Colon (tissue), 2 donors: ENCODE measurements around the gene PDGFA.

ENCODE experiments used
- FAIRE-seq: peaks from 2 replicates; lab custom pipeline; 2012; peaks lifted over from hg19 to GRCh38; lab: Jason Lieb, UNC
- donor health status: control.
- donor health status: control.

The PDGFA gene

DNA sequence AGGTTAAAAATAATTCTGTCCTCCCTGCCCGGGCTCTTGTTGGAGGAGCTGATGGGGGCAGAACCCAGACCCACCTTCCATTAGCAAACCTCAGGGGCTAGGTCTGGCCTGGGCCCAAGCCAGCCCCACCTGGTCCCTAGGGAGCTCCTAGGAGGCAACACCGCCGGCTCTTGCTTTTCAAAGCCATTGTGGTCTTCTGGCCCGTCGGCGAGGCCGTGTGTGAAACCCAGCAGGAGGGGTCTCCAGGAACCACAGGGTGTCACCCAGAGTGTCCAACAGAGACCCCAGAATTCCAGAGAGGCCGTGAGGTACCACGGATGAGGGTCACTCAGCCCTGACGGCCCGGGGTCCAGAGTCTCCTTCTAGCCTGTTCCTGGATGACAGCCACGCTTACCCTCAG lies 16.6 kb upstream of the PDGFA start:
- no peak for FAIRE-seq

GRCh38 chr7:534959-535358 lies 15.3 kb upstream of the PDGFA start:
- FAIRE-seq = no peak

DNA sequence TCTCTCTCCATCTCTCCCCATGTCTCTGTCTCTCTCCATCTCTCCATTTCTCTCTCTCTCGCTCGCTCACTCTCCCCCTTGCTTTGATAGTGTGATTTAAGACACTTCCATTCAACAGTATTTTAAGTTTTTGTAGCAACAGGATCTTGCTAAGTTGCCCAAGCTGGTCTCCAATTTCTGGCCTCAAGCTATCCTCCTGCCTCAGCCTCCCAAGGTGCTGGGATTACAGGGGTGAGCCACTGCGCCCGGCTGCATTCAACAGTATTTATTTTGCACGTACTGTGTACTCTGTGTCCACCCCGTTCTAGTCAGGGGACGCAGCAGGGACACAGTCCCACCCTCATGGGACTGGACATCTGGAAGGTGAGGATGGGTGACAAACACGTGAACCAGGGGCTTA lies 14.4 kb upstream of the PDGFA start:
- FAIRE-seq = no peak

DNA sequence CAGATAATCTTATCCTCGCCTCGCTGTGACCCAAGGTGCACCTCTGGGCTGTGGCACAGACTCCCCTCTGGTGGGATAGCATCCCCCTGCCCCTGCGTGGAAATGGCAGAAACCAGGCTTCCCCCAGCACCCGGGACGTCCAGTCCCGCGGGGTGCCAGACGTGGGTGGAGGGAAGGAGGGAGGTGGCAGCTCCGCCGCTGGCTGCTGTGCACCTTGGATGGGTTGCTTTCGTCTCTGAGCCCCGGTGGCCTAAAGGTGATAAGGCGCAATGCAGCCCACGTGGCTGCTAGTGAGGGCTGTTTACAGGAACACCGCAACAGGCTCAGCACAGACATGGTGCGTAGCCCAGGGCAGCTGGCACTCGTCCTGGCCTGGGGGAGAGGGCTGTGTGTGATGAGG lies 13.6 kb upstream of the PDGFA start:
- no peak for FAIRE-seq

- FAIRE-seq = no peak
These were observed 12.9 kb upstream of the PDGFA start for GRCh38 chr7:532379-533143.

DNA sequence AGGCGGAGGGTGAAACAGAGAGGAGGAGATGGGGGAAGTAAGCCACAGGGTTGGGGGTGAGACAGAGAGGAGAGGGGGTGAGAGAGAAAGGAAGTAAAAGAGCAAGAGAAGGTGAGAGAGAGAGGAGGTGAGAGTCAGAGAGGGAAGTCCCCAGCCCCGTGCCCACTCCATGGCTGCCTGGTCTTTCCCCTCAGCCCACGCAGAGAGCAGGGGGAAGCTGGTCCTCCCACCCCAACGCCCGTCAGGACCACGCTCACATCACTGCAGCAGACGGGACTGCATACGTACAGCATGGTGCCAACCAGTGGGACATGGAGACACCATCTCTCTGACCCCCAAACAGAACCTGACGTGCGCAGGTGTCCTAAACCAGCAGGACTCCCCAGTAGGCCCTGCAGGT lies 12.1 kb upstream of the PDGFA start:
- no peak for FAIRE-seq

DNA sequence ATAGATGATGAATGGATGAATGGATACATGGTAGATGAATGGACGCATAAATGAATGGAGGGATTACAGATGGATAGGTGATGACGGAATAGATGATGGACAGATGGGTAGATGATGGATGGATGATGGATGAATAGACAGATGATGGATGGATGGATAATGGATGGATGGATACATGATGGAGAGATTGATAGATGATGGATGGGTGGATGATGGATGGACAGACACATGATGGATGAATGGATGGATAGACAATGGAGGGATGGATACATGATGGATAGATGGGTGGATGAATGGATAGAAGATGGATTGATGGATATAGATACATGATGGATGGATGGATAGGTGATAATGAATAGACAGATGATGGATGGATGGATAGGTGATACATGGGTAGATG lies 8.8 kb upstream of the PDGFA start:
- FAIRE-seq = no peak

DNA sequence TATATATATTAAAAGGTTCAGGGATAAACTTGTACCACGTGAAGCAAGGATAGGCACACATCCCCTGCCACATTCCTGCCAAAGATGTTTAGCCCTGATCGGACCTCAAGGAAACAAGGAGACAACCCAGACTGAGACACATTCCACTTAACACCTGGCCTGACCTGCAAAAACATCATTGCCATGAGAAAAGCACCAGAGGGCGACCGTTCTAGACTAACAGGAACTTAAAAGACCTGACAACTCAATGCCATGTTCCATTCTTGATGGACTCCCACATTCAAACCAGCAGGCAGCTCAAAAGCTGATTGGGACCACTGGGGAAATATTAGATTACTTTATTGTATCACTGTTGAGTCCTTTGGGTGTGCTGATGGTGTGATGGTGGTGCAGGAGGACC lies 8.1 kb upstream of the PDGFA start:
- no peak for FAIRE-seq

DNA sequence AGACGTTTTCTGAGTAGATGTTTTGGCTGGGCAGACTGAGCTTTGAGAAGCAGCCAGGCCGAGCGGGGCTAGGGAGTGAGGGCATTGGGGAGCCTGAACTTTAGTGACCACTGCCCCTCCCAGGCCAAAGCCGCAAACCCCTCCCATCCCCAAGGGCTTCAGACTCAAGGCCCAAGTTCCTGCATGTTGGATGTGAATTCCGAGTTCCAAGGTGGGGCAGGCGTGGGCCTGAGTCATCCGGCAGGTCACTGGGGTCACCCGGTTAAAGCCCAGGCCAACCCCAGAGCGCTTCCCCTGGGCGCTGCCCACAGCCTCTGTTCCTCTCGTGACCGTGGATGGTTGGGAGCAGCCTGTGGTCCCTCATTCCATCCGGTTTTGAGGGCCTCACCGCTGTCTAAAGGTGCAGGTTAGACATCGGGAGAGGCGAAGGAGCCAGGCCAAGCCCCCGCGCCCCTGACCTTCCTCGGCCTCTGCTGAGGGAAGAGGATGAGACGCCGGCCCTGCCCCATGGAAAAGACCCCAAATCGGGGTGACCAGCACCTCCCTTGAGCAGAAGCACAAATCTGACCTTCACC lies 6.9 kb upstream of the PDGFA start:
- FAIRE-seq = no peak

DNA sequence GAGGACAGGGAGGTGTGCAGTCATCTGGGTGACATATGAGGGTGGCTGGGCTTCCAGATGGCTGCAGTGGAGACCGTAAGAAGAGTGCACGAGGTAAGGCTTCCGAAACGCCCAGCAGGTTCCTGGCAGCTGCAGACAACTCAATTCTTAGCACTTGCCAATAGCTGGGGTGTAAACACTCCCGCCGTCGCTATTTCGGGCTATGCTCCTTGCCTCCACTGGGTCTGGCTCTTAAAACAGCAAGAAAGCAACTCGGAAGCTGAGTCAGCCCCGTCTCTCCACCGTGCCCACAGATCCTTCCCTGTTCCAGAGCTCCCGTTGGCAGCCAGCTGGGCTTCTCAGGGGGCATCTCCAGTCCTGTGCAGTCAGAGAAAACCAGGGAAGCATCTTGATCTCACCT lies 6.1 kb upstream of the PDGFA start:
- FAIRE-seq = no peak

DNA sequence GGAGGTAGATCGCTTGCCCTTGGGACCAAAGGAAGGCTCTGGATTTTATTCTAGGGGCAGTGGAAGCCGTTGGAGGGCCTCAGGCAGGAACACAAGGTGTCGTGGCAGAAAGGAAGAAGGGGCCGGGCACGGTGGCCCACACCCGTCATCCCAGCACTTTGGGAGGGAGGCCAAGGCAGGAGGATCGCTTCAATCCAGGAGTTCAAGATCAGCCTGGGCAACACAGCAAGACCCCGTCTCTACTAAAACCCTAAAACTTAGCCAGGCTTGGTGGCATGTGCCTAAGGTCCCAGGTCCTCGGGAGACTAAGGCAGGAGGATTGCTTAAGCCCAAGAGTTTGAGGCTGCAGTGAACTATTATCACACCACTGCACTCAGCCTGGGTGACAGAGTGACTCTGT lies 5.2 kb upstream of the PDGFA start:
- no peak for FAIRE-seq

DNA sequence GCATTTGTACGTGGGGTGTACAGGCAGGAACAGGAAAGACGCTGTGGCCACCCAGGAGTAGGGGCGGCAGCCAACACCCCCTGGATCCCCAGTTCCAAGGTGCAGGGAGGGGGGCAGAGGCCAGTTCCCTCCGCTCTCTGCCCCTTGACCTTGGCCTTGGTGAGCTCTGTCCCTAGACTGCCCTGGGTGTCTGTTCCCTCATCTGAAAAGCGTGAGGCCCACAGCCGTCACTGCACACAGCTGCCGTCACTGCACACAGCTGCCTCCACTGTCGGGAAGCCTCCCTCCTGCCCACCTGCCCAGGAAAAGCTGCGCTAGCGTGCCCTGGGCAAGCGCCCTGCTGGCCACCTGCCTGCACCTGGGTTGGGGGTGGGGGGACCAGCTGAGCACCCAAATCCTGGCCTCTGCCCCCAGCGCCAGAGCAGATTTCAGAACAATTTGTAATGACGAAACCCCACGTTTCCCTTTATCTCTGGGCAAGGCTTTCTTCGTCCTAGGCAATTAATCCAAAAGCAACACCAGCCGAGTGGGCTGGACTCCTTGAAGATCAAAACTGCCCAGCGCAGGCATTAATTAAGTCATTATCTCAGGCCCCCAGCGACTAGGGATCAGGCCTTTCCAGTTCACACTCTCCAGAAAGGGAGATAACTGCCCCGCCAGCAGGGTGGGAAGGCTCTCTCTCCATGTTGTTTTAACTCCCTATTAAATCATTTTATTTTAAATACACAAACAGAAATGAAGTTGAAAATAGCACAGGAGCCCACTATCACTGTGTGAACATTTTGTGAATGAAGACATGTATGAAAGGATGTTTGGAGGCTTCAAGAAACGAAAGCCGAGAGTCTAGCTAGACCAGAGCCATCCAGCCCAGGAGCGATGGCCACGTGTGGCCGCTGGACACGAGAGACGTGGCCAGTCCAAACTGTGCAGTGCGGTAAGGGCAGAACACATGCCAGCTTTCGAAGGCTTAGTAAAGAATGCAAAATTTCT lies 4.0 kb upstream of the PDGFA start:
- FAIRE-seq = no peak

GRCh38 chr7:522951-523314 lies 3.3 kb upstream of the PDGFA start:
- FAIRE-seq = no peak

DNA sequence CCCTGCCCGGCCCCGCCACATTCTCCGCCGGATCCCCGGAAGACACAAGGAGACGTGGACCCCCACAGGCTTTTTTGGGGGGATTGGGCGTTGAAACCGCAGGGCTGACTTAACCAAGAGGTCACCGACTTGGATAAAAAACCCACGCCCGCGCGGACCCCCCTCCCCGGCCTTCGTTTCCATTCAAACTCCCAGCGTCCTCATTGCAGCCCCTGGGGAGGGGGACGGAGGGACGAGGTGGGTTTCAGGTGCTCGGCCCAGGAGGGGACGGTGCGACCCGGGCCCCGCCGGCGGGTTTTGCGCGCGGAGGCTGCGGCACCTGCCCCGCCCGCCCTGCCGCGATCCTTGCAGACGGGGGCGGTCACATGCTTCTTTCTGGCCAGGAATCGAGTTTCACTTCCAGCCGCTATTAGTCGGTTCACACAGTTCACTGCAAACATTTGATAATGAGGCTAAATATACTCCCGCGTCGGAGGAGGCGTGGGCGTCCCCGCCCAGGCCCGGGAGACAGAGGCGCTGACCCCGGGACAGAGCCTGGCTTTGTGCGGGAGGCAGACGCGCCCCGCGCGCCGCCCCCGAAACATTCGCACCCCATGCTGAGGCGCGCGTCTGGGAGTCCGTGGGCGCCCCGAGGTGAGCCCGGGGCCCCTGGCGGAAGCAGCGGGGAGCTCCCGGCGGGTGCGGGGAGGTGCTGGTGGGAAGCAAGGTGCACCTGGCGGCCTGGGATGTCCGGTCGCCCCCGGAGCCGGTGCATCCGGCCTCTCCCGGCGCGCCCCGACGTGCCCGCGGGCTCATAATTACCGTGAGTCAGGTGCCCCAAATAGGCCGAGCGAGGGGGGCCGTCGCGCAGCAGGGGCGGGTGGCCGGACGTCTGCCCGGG lies 2.7 kb upstream of the PDGFA start:
- no peak for FAIRE-seq

DNA sequence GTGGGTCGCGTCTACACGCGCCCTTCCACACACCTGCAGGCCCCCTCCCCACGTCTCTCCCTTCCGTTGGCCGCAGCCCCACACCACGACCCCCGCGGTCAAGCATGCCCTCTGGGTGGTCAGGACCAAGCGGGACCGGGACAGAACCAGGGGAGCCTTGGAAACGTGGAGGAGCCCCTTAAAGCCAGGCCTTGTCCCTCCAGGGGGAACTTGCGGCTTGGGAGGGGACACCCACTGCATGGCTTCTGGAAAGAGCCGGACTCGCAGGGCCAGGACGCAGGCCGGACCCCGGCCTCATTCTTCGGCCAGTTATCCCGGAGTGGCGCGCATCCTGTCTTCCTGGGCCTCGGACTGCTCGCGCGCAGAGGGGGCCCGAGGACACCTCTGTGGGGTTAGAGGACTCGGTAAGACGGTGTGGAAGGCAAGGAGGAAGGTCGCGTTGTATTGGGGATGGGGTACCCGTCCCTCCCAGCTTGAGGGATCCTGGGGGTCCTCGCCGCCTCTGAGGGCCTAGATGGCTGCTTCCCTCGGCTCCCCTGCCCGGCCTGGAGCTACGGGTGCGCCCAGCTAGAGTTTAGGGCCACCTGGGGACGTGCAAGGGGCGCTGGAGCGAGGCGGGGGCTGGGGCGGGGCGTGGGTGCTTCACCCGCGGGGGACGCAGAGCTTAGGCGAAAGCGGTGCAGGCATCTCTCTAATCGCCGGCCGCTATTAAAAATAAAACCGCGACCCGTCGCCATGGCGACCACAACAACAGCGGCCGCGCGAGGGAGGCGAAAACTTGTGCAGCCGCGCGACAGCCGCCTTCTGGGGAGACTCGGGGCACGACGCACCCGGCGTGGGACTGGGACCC lies 1.8 kb upstream of the PDGFA start:
- no peak for FAIRE-seq

DNA sequence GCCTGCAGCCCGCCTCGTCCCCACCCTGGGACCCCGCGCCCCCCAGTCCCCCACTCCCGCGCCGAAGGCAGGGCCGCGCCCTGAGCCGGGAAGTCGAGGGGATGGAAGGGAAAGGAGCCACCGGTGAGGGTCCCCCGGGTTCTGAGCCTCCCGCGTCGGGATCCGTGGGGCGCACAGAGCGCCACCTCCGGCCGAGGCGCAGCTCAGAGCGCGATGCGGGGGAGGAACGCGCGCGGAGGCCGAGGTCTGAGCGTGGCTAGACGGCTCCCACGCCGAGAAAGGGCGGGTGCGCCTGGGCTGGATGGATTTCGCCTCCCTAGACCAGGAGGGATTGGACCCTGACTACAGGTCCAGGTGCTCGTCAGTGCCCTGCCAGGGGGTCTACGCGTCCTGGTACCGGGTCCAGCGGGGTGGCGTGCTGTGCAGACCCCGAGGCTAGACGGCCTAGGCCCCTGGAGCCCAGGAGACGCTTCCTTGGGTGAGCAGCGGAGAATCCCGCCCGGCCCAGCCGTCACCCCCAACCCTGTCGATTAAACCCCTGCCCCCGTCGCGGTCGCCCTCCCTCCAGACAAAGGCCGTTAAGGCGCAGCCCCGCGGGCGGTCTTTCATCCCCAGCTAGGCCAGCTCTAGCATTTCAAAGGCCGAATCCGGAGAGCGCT lies 986 bp upstream of the PDGFA start:
- FAIRE-seq = no peak

DNA sequence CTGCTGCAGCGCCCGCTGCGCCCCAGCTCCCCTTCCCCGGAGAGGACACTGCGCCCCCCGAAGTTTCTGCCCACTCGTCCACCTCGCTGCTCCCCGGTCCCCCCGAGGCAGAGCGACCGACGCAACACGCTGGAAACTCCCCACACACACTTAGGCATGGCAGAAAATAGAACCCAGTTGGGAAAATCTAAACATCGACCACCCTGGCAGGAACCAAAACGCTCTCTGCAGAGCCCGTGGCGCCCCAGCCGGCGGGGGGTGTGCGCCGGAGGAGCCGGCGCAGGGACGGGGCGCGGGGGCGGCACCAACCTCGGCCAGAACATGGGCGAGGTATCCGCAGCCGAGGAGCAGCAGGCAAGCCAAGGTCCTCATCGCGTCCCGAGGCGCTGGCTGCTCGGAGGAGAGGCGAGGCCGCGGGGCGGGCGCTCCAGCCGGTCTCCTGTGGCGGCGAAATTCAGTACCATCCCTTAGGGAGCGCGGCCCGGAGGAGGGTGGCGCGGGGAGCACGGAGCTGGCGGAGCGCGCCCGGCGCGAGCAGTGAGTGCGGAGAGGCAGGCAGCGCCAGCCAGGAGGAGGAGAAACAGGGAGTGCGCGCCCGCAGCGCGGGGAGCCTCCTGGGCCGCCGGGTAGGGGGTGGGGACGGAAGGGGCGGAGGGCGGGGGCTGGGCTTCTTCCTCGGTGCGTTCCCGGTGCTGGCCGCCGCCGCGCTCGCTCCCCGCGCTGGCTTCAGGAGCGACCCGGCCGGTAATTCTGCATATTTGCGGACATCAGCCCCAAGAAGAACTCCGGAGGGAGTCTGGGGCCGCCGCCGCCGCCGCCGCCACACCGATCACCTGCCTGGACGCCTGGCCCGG lies 789 bp downstream of the PDGFA start:
- no peak for FAIRE-seq

GRCh38 chr7:517774-518629 lies 1.6 kb downstream of the PDGFA start:
- FAIRE-seq = no peak
